NCI-H774 (cell line): ENCODE data around the gene CYP4F2.
"Not testable (repeated sequence)": the region's sequence is repeated elsewhere in the genome, so short reads cannot be mapped to it uniquely, and the experiment has no call there.

ENCODE experiments used
- DNase-seq: peaks from one replicate; lab custom pipeline; 2025; lab: John Stamatoyannopoulos, UW

Gene CYP4F2, protein sequence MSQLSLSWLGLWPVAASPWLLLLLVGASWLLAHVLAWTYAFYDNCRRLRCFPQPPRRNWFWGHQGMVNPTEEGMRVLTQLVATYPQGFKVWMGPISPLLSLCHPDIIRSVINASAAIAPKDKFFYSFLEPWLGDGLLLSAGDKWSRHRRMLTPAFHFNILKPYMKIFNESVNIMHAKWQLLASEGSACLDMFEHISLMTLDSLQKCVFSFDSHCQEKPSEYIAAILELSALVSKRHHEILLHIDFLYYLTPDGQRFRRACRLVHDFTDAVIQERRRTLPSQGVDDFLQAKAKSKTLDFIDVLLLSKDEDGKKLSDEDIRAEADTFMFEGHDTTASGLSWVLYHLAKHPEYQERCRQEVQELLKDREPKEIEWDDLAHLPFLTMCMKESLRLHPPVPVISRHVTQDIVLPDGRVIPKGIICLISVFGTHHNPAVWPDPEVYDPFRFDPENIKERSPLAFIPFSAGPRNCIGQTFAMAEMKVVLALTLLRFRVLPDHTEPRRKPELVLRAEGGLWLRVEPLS

DNA sequence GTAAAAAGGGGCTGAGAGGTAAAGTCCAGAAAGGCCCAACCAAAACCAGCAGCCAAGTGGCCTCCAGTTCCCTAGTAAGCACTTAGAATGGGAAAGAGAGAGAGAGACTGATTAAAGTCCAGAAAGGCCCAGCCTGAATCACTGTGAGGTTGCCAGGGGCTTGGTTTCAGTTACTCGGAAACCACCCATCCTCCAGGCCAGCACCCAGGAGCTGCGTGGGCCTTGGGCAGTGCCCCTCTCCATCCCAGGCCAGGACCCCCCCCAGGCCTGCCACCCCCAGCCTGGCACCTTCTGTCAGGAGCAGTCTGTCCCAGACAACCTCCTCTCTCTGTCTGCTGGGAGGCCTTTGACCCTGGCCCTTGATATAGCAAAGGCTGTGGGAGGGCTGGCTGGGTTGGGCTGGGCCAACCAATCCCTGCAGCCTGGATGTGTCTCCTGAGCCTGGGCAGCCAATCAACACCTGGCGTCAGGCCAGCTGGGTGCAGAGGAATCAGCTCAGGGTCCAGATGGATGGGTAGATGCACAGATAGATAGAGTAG is at the start of gene CYP4F2:
Gene CYP4F2 (minus strand): TSS at position 337 of the 539 bp plus-strand sequence. CDS start 463 bp downstream, outside the sequence.
- DNase-seq, result no peak

DNA sequence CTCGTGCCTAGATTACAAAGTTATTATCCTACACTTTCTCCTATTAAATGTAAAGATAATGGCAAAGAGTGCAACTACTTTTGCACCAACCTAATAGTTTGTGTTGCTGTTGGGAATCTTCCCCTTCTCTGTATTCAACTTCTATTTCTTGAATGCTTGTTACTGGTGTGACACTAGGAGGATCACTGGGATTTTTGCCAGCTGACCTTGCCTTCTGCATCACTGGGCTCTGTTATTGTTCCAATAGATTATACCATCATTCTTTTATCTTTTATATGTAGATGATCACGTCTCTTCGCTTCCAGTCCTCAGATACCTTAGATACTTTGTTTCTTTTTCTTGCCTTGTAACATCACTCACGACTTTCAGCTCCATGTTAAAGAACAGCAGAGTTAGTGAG is 47.4 kb upstream of the CYP4F2 start:
- no peak for DNase-seq

DNA sequence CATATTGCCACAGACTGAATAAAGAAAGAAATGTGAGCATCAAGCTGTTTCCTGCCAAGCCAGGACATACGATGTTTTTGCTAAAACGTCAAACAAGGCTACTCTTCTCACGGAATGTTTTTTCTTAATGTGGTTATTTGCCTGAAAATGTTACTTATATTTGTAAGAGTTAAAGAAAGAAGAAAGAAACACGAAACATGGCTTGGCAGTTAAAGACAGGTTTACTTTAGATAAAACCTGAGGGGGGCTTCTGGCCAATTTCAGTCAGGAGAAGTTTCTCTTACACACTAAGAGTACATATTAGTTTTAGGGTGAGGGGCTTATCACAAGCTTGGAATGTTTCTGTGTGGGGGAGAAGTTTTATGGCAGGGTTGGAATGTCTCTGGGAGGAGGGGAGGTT is 46.5 kb upstream of the CYP4F2 start:
- no peak for DNase-seq

GRCh38 chr19:15937771-15938170 is 39.9 kb upstream of the CYP4F2 start:
- DNase-seq, result no peak

GRCh38 chr19:15936950-15937349 is 39.1 kb upstream of the CYP4F2 start:
- DNase-seq, result no peak

- DNase-seq, result no peak
Observed at GRCh38 chr19:15936173-15936572, 38.3 kb upstream of the CYP4F2 start.

GRCh38 chr19:15935167-15935702 is 37.4 kb upstream of the CYP4F2 start:
- no peak for DNase-seq

GRCh38 chr19:15934332-15935078 is 36.6 kb upstream of the CYP4F2 start, which contains the start of gene CYP4F11:
Gene CYP4F11, minus strand, starts transcription at chr19:15934529. Its CDS starts 121 bp downstream, at chr19:15934408.
- peak; percentile 85 for DNase-seq

GRCh38 chr19:15933761-15934331 is 36.0 kb upstream of the CYP4F2 start:
- not testable (repeated sequence) for DNase-seq

- no peak for DNase-seq
Observed at GRCh38 chr19:15928321-15928720, 30.4 kb upstream of the CYP4F2 start.

DNA sequence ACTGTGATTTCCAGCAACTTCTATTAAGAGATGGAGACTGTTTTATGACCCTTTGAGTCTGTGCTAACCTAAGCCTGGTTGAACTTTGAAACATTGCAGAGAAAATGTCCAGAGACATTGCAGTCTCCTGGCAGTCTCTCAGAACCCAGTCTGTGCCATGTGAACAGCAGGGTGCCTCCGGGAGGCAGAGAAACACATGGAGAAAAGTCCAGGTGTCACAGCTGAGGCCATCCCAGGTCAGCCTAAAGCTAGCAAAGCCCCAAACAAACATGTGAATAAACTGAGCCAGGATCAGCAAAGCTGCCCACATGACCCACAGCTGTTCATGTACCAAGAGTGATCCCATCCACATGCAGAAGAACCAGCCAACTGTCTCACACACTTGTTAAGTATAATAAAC is 28.6 kb upstream of the CYP4F2 start:
- no peak for DNase-seq

DNA sequence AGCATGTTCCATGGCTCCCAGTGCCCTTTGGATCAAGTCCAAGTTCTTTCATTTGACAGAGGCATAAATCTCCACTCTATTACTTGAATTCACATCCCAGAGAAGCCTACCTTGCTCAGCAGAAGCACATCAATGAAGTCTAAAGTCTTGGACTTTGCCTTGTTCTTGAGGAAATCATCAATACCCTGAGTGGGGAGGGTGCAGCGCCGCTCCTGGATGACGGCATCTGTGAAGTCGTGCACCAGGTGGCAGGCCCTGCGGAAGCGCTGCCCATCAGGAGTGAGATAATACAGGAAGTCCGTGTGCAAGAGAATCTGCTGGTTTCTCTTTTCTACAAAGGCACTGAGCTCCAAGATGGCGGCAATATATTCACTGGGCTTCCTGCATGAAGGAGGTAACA is 25.8 kb upstream of the CYP4F2 start:
- DNase-seq, result no peak

GRCh38 chr19:15922021-15922420 is 24.1 kb upstream of the CYP4F2 start:
- no peak for DNase-seq

- no peak for DNase-seq
Observed at GRCh38 chr19:15919243-15919642, 21.4 kb upstream of the CYP4F2 start.

- DNase-seq, result no peak
Observed at GRCh38 chr19:15915109-15915508, 17.2 kb upstream of the CYP4F2 start.

DNA sequence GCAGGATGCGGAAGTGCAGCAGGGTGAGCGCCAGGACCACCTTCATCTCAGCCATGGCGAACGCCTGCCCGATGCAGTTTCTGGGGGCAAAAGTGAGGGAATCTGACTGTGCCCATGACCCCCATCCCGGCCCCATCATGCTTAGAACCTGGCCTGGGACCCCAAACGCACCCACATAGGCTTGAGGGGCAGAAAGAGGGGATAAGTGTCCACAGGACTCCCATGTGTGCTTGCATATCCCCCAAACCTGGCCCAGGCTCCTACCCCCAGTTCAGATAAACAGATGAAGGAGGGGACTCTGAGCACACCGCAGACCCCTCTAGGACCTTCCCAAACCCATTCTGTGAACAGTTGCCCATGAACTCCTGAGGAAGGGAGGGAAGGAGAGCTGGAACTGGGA is 16.0 kb upstream of the CYP4F2 start:
- no peak for DNase-seq

GRCh38 chr19:15913384-15913783 is 15.5 kb upstream of the CYP4F2 start:
- DNase-seq, result no peak

- no peak for DNase-seq
Observed at GRCh38 chr19:15911599-15912235, 13.8 kb upstream of the CYP4F2 start.

GRCh38 chr19:15905026-15905425 is 7.2 kb upstream of the CYP4F2 start:
- no peak for DNase-seq

DNA sequence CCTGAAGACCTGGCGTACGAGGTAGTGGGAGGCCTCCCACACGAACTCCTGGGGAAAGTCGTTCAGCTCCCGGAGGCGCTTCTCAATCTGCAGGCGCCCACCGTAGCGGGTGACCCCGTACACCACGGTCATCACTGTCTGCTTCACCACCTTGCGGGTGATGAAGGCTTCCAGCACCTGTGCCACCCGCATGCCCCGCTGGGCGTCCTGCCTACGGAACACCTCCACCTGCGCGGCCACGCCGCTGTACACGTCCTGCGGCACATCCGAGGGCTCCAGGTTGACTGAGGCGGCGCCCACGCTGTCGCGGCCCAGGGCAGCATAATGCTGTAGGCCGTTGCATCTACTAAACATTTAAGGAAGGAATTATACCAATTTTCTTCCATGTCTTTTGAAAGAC is 5.0 kb upstream of the CYP4F2 start:
- DNase-seq, result not testable (repeated sequence)

- no peak for DNase-seq
Observed at GRCh38 chr19:15902254-15902653, 4.4 kb upstream of the CYP4F2 start.

DNA sequence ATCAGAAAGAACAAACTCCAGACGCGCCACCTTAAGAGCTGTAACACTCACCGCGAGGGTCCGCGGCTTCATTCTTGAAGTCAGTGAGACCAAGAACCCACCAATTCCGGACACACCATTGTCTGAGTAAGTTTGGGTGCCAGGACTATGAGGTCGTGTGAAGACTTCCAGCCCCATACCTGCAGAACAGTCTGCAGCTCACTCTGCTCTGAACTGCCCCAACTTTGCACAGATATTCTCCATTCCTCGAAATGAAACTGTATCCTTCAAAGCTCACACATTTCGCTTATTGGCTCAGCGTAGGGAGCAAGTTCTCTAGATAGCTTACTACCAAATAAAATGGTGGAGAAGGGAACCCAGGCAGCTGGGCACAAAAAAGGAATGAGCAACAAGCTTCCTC is 2.6 kb upstream of the CYP4F2 start:
- no peak for DNase-seq
